NCI-H2029 (cell line): ENCODE data around the gene NUDT16L1.
"Not testable (repeated sequence)": the region's sequence is repeated elsewhere in the genome, so short reads cannot be mapped to it uniquely, and the experiment has no call there.

Experiments used
- DNase-seq: peaks from one replicate; lab custom pipeline; 2025; lab: John Stamatoyannopoulos, UW

NUDT16L1 gene

GRCh38 chr16:4723071-4723767 is 29.9 kb downstream of the NUDT16L1 start:
- DNase-seq: no peak

GRCh38 chr16:4724661-4725270 is 31.4 kb downstream of the NUDT16L1 start:
- no peak for DNase-seq

GRCh38 chr16:4726616-4727015 is 33.3 kb downstream of the NUDT16L1 start:
- no peak for DNase-seq

GRCh38 chr16:4728676-4729075 is 35.3 kb downstream of the NUDT16L1 start:
- no peak for DNase-seq

- no peak for DNase-seq
Observed at GRCh38 chr16:4729876-4730275, 36.5 kb downstream of the NUDT16L1 start.

GRCh38 chr16:4733211-4733742 is 39.9 kb downstream of the NUDT16L1 start:
- DNase-seq: no peak

GRCh38 chr16:4733747-4734062 is 40.3 kb downstream of the NUDT16L1 start:
- DNase-seq: no peak

- peak; percentile 91 for DNase-seq
Observed at GRCh38 chr16:4734063-4734729, 40.8 kb downstream of the NUDT16L1 start, which contains the start of the genes ANKS3 and DNAAF8. ANKS3 (minus strand) TSS chr16:4734271; CDS start chr16:4730149, 4,122 bp downstream. DNAAF8 (plus strand) TSS chr16:4734537; CDS start chr16:4736515, 1,978 bp downstream.

GRCh38 chr16:4734730-4735535 is 41.6 kb downstream of the NUDT16L1 start:
- peak; percentile 64 for DNase-seq

GRCh38 chr16:4736546-4736945 is 43.2 kb downstream of the NUDT16L1 start:
- no peak for DNase-seq

GRCh38 chr16:4737545-4737944 is 44.2 kb downstream of the NUDT16L1 start:
- DNase-seq: no peak

GRCh38 chr16:4738370-4738769 is 45.0 kb downstream of the NUDT16L1 start:
- DNase-seq: not testable (repeated sequence)

- DNase-seq: no peak
Observed at GRCh38 chr16:4743226-4743878, 50.0 kb downstream of the NUDT16L1 start.

GRCh38 chr16:4744555-4745273 is 51.4 kb downstream of the NUDT16L1 start:
- DNase-seq: no peak

GRCh38 chr16:4745274-4745569 is 51.9 kb downstream of the NUDT16L1 start:
- no peak for DNase-seq
